ENCODE data around the gene SLX4IP. TPM values are rescaled to one million over a fixed set of nuclear protein-coding genes. Genes with fewer than 3 reads are reported as not detected.

The SLX4IP gene
- 2.1 to 2.6 TPM (median 2.5 TPM) in 5 replicates for total RNA-seq (2022; extraction: Qiagen RNA extraction)

GRCh38 chr20:10434832-10435812 lies at the start of gene SLX4IP:
SLX4IP (plus strand) TSS chr20:10435305; CDS start chr20:10458205, 22,900 bp downstream.

GRCh38 chr20:10433623-10434466 lies 1.3 kb upstream of the SLX4IP start, which contains the start of gene MKKS:
MKKS (minus strand) TSS chr20:10434222; CDS start chr20:10413514, 20,708 bp downstream.

GRCh38 chr20:10673842-10674683 lies 239.0 kb downstream of the SLX4IP start, which contains the start of gene JAG1:
JAG1 (minus strand) TSS chr20:10673999; CDS start chr20:10673530, 469 bp downstream.

Other genes starting within 250 kb of the SLX4IP start
- 13.5 to 18.5 TPM (median 16.1 TPM) in 5 replicates for gene SNAP25, start 216.5 kb upstream of the SLX4IP start, total RNA-seq (2022; extraction: Qiagen RNA extraction)
- gene MKKS, start 1.1 kb upstream of the SLX4IP start, total RNA-seq (2022; extraction: Qiagen RNA extraction), result 16.0 to 19.1 TPM (median 17.6 TPM) in 5 replicates
- 33.7 to 40.1 TPM (median 37.9 TPM) in 5 replicates for gene JAG1, start 238.7 kb downstream of the SLX4IP start, total RNA-seq (2022; extraction: Qiagen RNA extraction)